Prostate gland (tissue), 2 donors: ENCODE measurements around the gene ACSS3. TPM values are rescaled to one million over a fixed set of nuclear protein-coding genes. Genes with fewer than 3 reads are reported as not detected.
"Not testable (repeated sequence)": the region's sequence is repeated elsewhere in the genome, so short reads cannot be mapped to it uniquely, and the experiment has no call there.

Source experiments
- DNase-seq: peaks from one replicate; pipeline ENCODE4 v3.0.0-alpha.2; 2019; ENCODE audit warnings: low spot score
- H3K27ac ChIP-seq, 2 donors: fragments of 200-600 bp; sonication (generic); 2 replicates each; pipeline ENCODE4 v1.5.1; 2017 to 2019
- H3K27me3 ChIP-seq: fragments of 200-600 bp; sonication (generic); replicated peaks from 2 replicates; pipeline ENCODE4 v1.5.1; 2019; ENCODE audit not compliant: insufficient read depth
- H3K36me3 ChIP-seq, 2 donors: fragments of 200-600 bp; sonication (generic); 1 replicate in 1 of 2; 2 replicates in 1 of 2; pipeline versions ENCODE4 v1.5.1 to v1.8.1; 2017 to 2019
- H3K4me1 ChIP-seq: fragments of 200-600 bp; sonication (generic); replicated peaks from 2 replicates; pipeline ENCODE4 v1.5.1; 2019
- H3K4me3 ChIP-seq, 2 donors: fragments of 200-600 bp; sonication (generic); 2 replicates each; pipeline ENCODE4 v1.5.1; 2017 to 2019
- H3K9me3 ChIP-seq: fragments of 200-600 bp; sonication (generic); 2 replicates; pipeline ENCODE4 v1.5.1; 2017
- POLR2A ChIP-seq: fragments of 450-650 bp; IDR thresholded peaks from one replicate; pipeline ENCODE4 v1.6.1; 2016; ENCODE audit warnings: antibody characterized with exemption, mild to moderate bottlenecking
- POLR2AphosphoS5 ChIP-seq: sonication (generic); formaldehyde crosslinking; IDR thresholded peaks from one replicate; pipeline ENCODE4 v1.6.1; 2017; ENCODE audit warnings: antibody characterized with exemption
- WGBS: methylation state at CpG from one replicate; pipeline ENCODE4 v1.1.5; 2018; 5-methylcytosine and 5-hydroxymethylcytosine counted together
- intact Hi-C: fragments of 100-400 bp; cut with DNase I; formaldehyde crosslinking; loops from one replicate; pipeline ENCODE4 v1.14.2; 2022
- total RNA-seq, 2 donors: library from RNA; depleted of rRNA; stranded (reverse); fragments of >200 nt; gene quantifications; one replicate each; pipeline ENCODE4 v1.1.0, GENCODE V29; 2016
- TF ChIP-seq, protein P1 (sequence below), 4 experiments: fragments of 200-600 bp in 2 of 4; fragments of 450-650 bp in 2 of 4; sonication (generic) in 2 of 4; IDR thresholded peaks; 1 replicate in 3 of 4; 2 replicates in 1 of 4; pipeline ENCODE4 v1.5.1; 2016 to 2019; ENCODE audit warnings: antibody characterized with exemption in 4 of 4, mild to moderate bottlenecking in 2 of 4, moderate library complexity in 2 of 4

The ACSS3 gene
- total RNA-seq, 2 donors from 2014 or later = 11.8 to 24.3 TPM

DNA sequence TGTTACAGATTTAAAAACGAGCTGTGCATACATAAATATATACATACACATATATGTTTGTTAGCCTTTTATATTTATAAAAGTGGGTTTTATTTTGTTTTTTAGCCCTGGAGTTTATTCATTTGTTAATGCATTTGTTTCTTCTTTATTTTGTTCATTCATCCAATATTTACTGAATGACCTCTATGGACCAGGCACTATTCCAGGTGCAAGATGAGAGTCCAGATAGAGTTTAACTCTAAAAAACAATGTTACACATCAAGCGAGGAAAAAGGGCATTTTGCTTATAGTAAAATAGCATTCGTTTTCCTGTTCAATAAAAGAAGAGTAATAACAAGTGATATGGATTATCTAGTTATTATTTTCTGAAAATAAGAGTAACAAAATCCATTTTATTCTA lies 14.2 kb downstream of the ACSS3 start:
- WGBS = 90% methylated on average over 3 of the region's 3 CpGs
- no peak for TF ChIP-seq POLR2AphosphoS5
- no peak for DNase-seq
- Histone ChIP-seq H3K4me3 (no peak overlapping the region), H3K4me1 (no peaks in the 10 kb centered on the region), H3K9me3 (no peaks in the 10 kb centered on the region), H3K27me3 (no peaks in the 10 kb centered on the region), H3K27ac (no peak overlapping the region), H3K36me3 (no peaks in the 10 kb centered on the region)
- intact Hi-C loops = no loop called here

DNA sequence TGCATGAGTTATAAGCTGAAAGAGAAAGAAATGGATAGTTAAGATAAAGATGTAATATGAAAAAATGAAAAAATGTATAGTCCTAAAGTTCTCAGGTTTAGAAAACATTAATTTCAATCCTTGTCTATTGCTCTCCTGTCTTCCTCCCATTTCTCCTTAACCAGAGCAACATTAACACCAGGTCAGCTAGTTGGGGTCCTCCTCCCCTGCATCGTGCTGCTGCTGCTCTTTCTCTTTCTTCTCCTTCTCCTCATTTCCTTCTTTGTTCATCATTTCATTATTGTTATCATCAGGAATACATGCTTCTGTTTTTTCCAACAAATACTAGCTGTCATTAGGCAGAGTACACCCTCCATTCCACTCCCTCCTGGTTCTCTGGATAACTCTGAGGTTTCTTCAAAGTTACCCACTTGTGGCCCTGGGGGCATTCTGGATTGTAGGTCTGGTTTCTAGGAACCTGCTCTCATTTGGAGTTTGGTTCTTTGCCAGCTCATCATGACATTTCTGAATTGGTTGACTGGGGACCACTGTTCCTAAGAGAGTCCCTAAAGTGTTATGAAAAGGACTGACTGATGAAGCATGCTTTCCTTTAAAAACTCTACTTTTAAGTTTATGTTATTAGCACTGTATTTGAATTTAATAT lies 17.0 kb downstream of the ACSS3 start:
- H3K27me3 ChIP-seq = no peaks in the 10 kb centered on the region
- no peak overlapping the region for H3K27ac ChIP-seq
- H3K9me3 ChIP-seq = no peaks in the 10 kb centered on the region
- no peaks in the 10 kb centered on the region for H3K4me1 ChIP-seq
- intact Hi-C loops = no loop called here
- WGBS = 74% methylated on average over 1 of the region's 1 CpG
- DNase-seq = no peak
- H3K4me3 ChIP-seq = no peak overlapping the region
- TF ChIP-seq, protein P1, sequence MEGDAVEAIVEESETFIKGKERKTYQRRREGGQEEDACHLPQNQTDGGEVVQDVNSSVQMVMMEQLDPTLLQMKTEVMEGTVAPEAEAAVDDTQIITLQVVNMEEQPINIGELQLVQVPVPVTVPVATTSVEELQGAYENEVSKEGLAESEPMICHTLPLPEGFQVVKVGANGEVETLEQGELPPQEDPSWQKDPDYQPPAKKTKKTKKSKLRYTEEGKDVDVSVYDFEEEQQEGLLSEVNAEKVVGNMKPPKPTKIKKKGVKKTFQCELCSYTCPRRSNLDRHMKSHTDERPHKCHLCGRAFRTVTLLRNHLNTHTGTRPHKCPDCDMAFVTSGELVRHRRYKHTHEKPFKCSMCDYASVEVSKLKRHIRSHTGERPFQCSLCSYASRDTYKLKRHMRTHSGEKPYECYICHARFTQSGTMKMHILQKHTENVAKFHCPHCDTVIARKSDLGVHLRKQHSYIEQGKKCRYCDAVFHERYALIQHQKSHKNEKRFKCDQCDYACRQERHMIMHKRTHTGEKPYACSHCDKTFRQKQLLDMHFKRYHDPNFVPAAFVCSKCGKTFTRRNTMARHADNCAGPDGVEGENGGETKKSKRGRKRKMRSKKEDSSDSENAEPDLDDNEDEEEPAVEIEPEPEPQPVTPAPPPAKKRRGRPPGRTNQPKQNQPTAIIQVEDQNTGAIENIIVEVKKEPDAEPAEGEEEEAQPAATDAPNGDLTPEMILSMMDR (IDR thresholded peaks at IDR 0.05) = no peak
- no peak for TF ChIP-seq POLR2AphosphoS5
- TF ChIP-seq POLR2A = no peak
- no peaks in the 10 kb centered on the region for H3K36me3 ChIP-seq

DNA sequence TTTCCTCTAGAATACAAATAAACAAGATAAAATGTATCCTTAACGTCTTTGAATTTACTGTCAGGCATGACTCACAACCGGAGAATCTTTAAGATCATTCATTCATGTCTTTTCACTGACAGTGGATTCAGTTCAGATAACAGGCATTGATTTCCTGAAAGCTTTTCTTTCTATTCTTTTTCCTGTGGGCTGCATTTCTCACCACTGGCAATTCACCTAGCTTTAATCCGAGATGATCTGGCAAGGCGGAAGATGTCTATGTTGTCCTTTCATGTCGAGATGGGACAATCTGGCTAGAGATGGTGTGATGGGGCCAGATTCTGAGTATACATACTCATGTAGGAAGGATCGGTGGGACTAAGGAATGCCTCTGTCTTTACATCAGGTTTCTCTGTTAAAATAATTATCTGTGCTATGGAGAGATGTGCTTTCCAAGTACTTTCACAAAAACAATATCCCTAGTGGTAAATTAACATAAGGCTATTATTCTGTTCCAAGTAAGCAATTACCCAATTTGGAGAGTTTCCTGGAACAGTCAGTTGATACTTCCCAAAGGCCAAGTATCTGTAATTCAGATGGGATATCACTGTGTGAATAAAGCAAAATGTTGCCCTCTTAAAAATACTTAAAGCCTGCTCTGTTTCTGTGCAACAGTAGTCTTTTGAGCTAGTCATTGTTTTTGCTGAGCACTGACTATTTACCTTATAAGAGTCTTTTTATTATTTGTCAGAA lies 17.8 kb downstream of the ACSS3 start:
- Histone ChIP-seq H3K4me1 (no peaks in the 10 kb centered on the region), H3K27me3 (no peaks in the 10 kb centered on the region), H3K27ac (no peak overlapping the region), H3K9me3 (no peaks in the 10 kb centered on the region), H3K4me3 (no peak overlapping the region), H3K36me3 (no peaks in the 10 kb centered on the region)
- TF ChIP-seq POLR2AphosphoS5 (no peak), POLR2A (no peak)
- TF ChIP-seq, protein P1 (IDR thresholded peaks at IDR 0.05) = no peak
- intact Hi-C loops = no loop called here
- DNase-seq = no peak
- WGBS = 38% methylated on average over 6 of the region's 6 CpGs

DNA sequence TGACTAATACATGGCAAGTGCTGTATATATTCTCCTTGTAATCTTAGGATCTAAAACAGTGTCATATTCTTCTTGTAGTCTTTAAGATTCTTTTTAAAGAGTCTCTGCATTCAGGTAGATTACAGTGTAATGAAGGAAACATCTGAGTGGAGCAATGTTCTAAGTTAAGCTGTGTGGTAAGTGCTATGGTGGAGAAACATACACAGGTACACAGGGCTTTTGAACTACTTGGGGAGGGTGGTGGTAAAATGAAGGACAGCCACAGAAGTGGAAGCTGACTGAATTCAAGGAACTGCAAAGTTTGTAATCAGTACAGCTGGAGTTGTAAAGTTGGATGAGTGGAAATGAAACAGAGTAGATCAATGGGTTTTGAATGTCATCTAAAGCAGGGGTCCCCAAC lies 27.8 kb downstream of the ACSS3 start:
- DNase-seq = no peak
- H3K27me3 ChIP-seq = no peaks in the 10 kb centered on the region

DNA sequence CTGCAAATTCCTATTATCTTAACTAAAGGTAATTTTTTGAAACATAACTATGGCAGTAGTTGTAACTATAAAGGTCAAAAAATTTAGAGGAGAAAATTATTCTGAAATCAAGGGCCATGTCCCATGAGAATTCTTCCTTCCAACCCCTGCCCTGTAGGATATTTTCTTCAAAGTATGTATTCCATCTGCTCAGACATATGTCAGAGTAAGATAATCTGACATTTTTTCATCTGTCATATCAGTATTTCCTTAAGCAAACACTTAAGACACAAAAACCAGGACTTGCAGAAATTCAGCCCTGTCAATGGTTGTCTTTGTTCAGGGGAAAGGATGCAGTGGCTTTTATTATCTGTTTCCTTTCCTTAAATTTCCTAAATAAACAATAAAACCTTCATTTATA lies 36.3 kb downstream of the ACSS3 start:
- no peaks in the 10 kb centered on the region for H3K4me1 ChIP-seq
- no peaks in the 10 kb centered on the region for H3K27me3 ChIP-seq
- no peaks in the 10 kb centered on the region for H3K36me3 ChIP-seq
- intact Hi-C loops = no loop called here
- TF ChIP-seq POLR2AphosphoS5 = no peak
- TF ChIP-seq, protein P1 (IDR thresholded peaks at IDR 0.05) = no peak
- no peak for TF ChIP-seq POLR2A
- H3K9me3 ChIP-seq = no peaks in the 10 kb centered on the region
- H3K27ac ChIP-seq = no peak overlapping the region
- no peak overlapping the region for H3K4me3 ChIP-seq
- no peak for DNase-seq

More for the DNA sequence above, 27.8 kb downstream of the ACSS3 start:
- no peak for TF ChIP-seq POLR2A
- TF ChIP-seq POLR2AphosphoS5 = no peak
- TF ChIP-seq, protein P1 (IDR thresholded peaks at IDR 0.05) = no peak
- no peak overlapping the region for H3K27ac ChIP-seq
- no peaks in the 10 kb centered on the region for H3K36me3 ChIP-seq
- H3K9me3 ChIP-seq = no peaks in the 10 kb centered on the region
- no peaks in the 10 kb centered on the region for H3K4me1 ChIP-seq
- intact Hi-C loops = no loop called here
- H3K4me3 ChIP-seq = no peak overlapping the region

DNA sequence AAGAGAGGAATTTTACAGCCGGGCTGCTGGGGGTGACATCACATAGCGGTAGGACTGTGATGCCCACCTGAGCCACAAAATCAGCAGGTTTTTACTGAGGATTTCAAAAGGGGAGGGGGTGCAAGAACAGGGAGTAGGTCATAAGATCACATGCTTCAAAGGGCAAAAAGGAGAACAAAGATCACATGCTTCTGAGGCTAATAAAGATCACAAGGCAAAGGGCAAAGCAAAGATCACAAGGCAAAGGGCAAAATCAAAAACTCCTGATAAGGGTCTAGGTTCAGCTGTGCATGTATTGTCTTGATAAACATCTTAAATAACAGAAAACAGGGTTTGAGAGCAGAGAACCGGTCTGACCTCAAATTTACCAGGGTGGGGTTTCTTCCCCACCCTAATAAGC lies 41.2 kb downstream of the ACSS3 start:
- H3K27ac ChIP-seq, H3K36me3 ChIP-seq, H3K27me3 ChIP-seq, DNase-seq, H3K4me1 ChIP-seq, H3K9me3 ChIP-seq, intact Hi-C loops, H3K4me3 ChIP-seq: not testable (repeated sequence)
- WGBS = 75% methylated on average over 3 of the region's 3 CpGs
